ENCODE measurements around the gene SLC17A7.

DNA sequence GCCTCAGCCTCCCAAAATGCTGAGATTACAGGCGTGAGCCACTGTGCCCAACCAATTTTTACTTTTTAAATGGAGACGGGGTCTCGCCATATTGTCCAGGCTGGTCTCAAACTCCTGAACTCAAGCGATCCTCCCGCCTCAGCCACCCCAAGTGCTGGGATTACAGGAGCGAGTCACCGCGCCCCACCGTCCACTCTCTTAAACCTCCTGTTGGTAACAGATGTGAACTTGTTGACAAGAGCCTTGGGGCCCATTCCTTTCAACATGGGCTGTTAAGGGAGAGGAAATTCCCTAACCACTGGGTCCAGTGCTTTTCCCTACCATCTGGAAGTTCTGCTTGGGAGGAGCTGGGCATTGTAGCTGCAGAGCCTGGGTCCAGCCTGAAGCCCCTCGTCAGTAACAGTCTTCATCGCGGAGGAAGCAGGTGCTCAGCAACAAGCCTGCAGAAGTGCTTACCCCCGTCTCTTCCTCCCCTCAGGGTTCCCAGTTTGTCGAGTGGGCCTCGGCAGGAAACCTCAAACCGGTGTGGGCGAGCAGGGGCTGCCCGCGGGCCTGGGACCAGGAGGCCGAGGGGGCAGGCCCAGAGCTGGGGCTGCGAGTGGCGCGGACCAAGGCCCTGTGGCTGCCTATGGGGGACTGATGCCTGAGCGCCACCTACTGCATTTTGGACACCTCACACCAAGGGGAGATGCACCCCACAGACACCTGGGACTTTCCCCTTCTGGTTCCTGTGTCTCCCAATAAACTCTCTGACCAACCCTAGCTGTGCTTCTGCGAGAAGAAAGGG is 28.7 kb upstream of the SLC17A7 start:
- no peak for TF ChIP-seq EZH2 (IDR thresholded peaks at IDR 0.05)
- TF ChIP-seq POLR2AphosphoS5 (IDR thresholded peaks at IDR 0.05; ENCODE audit: borderline replicate concordance, low read depth, low read length) = no peak

Measured in SK-N-MC (cell line).